Limb (tissue), 2 donors: ENCODE measurements around the gene RBMXL3.

Experiments
- DNase-seq, 2 donors: peaks; one replicate each; pipeline ENCODE4 v3.0.0-alpha.2; 2016; ENCODE audit errors: extremely low spot score in 2 of 2

RBMXL3 gene

DNA sequence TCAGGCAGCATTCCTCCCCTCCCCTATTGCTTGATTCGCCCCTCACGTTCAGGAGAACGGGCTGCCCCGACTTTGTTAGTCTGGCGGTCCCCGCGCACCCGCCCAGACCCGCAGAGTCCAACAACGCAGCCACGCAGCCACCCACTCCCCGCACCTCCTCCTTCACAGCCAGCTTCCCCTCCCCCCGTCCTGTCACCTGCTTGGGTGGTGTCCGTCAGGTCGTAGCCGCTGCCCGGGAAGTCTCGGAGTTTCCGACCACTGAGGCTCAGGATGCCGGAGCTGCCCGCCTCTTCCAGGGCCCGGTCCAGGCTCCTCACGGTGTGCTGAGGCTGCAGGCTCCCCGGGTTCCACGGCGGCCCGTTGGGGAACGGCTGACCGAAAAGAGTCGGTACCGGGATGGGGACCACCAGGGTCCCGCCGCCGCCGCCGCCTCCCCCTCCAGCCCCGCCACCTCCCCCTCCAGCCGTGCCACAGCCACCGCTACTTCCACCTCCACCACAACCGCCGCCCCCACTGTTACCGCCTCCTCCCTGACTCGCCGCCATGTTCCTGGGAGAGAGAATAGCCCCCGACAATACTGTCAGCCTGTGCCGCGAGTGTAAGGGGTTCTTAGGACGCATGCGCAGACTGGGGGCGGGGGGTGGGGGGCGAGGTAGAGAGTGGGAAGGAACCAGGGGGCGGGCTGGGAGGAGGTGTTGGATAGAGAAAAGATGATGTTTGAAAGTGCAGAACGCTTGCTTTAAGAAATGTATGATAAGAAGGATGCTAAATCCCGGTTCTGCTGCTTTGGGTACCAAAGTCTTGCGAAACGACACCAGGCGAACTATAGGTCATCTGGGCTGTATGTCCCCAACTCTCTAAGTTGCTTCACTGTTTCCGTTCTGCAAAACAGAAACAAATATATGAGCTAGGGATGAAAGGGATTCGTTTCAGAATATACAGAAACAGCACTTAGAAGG, 44.6 kb downstream of the RBMXL3 start, which contains the start of gene LRCH2:
LRCH2 (minus strand) TSS at position 600 of the 959 bp plus-strand sequence; CDS start at position 545, 55 bp downstream.
- peak; percentile 21 to 74 for DNase-seq

DNA sequence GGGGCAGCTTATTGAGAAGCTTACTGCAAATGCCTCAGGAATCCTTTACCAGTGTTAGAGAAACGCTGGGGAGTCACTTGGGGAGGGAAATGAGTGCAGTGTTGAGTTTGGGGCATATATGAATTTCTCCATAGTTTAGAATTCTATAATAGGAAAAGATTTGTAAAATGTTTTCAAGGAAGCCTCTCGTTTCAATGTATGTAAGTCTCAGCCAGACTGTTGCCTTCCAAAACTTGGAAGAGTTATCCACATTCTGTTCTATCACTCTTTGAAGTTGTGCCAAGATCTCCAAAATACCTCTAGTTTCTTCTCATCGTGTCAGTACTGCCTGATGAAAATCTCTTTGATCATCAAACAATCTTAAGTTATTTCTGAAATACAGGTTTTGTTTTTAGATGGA, 45.3 kb downstream of the RBMXL3 start:
- no peak for DNase-seq

GRCh38 chrX:115236560-115236959, 47.4 kb downstream of the RBMXL3 start:
- DNase-seq = no peak

DNA sequence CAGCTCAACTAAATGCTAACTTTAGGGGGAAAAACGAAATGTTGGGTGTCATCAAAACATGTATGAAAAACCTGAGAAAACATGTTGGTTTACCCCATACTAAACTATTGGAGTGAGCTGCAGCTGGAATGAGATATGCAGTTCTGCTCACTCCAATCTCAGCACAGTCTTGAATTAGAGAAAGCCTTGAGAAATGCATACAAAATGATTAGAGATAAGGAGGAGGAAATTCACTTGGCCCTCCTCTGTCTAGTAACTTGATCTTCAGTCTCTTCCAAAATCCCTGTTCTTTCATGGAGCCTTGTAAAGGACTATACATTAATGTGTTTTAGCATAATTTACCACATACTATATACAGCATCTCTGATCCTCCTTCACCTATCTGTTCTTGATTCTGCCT, 47.8 kb downstream of the RBMXL3 start:
- DNase-seq = no peak
